ENCODE data around the gene MAP3K19. TPM values are rescaled to one million over a fixed set of nuclear protein-coding genes. Genes with fewer than 3 reads are reported as not detected.

The MAP3K19 gene
- total and polyA plus RNA-seq, 4 donors: 6.2 to 16.0 (median 7.9) TPM

DNA sequence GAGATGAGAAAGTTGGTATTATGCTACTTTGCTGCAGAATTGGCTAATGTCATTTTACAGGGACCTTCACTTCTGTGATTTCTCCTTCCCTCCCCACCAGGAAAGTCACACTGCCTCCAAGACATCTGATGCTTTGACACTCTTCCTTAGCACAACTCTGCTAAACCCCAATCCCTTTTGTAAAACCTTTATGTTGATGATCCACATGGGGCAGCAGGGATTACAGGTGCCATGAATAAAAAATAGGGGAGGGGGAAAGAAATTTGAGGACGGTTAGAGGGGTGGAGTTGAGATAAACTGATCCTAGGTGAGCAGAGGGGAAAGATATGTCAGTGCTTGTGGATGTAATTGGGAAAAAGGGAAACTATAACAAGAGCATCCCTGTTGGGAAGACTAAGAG, 102.3 kb downstream of the MAP3K19 start:
- H3K4me1 ChIP-seq (ENCODE audit: control insufficient read depth, insufficient read depth, low read length): no peaks in the 10 kb centered on the region
- no peak for DNase-seq (ENCODE audit: low read depth in 4 of 6, low spot score in 6 of 6)
- H3K27me3 ChIP-seq (ENCODE audit: control insufficient read depth, insufficient read depth, low read length): no peaks in the 10 kb centered on the region
- no peak overlapping the region for H3K27ac ChIP-seq (ENCODE audit: low read depth, low read length)
- peaks cover 16% of the 10 kb centered on the region for H3K36me3 ChIP-seq (ENCODE audit: control insufficient read depth, insufficient read depth, low read length)
- H3K9me3 ChIP-seq (ENCODE audit: control insufficient read depth, insufficient read depth, low read length): no peaks in the 10 kb centered on the region
- no peak overlapping the region for H3K4me3 ChIP-seq (ENCODE audit: low read depth, low read length)
- WGBS (ENCODE audit: insufficient coverage): 69% methylated on average over 1 of the region's 1 CpG

DNA sequence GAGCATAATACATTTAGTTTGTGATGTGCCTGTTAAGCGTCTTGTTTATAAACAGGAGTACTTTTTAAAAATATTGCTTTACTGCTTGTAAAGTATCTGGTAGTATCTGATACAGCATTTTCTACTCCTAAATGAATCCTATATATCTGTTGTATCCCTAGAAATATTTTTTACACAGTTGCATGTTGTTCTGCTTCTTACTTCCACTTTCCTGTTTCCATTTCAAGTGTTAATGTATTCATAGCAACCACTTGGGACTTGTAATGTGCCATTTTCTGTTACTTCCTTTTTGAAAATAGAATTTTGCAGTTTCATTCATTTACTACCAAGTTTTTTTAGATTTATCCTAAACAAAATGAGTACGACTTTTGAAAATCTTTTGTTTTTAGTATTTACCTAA, 103.7 kb downstream of the MAP3K19 start:
- Histone ChIP-seq H3K4me1 (ENCODE audit: control insufficient read depth, insufficient read depth, low read length) (no peaks in the 10 kb centered on the region), H3K27ac (ENCODE audit: low read depth, low read length) (no peak overlapping the region), H3K36me3 (ENCODE audit: control insufficient read depth, insufficient read depth, low read length) (peaks cover 6% of the 10 kb centered on the region), H3K9me3 (ENCODE audit: control insufficient read depth, insufficient read depth, low read length) (no peaks in the 10 kb centered on the region), H3K27me3 (ENCODE audit: control insufficient read depth, insufficient read depth, low read length) (no peaks in the 10 kb centered on the region), H3K4me3 (ENCODE audit: low read depth, low read length) (no peak overlapping the region)
- no peak for DNase-seq (ENCODE audit: low read depth in 4 of 6, low spot score in 6 of 6)
- no CpG with 5 or more reads among the region's 2 CpGs for WGBS (ENCODE audit: insufficient coverage)

DNA sequence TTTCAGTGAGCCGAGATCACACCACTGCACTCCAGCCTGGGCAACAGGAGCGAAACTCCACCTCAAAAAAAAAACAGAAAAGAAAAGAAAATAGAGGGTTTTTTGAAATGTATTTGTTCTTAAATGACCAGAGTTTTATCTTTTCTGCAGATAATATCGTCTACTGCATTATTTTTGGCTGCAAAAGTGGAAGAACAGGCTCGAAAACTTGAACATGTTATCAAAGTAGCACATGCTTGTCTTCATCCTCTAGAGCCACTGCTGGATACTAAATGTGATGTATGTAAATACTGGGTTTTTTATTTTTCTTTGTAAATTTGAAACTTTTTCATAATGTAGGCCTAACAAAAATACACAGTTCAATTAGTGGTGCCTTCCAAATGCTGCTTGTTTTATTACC, 110.6 kb downstream of the MAP3K19 start:
- WGBS (ENCODE audit: insufficient coverage): no CpG with 5 or more reads among the region's 4 CpGs
- no peak for DNase-seq (ENCODE audit: low read depth in 4 of 6, low spot score in 6 of 6)
- H3K27me3 ChIP-seq (ENCODE audit: control insufficient read depth, insufficient read depth, low read length): no peaks in the 10 kb centered on the region
- peaks cover 4% of the 10 kb centered on the region for H3K36me3 ChIP-seq (ENCODE audit: control insufficient read depth, insufficient read depth, low read length)
- no peaks in the 10 kb centered on the region for H3K4me1 ChIP-seq (ENCODE audit: control insufficient read depth, insufficient read depth, low read length)
- H3K4me3 ChIP-seq (ENCODE audit: low read depth, low read length): no peak overlapping the region
- H3K9me3 ChIP-seq (ENCODE audit: control insufficient read depth, insufficient read depth, low read length): no peaks in the 10 kb centered on the region
- H3K27ac ChIP-seq (ENCODE audit: low read depth, low read length): no peak overlapping the region

DNA sequence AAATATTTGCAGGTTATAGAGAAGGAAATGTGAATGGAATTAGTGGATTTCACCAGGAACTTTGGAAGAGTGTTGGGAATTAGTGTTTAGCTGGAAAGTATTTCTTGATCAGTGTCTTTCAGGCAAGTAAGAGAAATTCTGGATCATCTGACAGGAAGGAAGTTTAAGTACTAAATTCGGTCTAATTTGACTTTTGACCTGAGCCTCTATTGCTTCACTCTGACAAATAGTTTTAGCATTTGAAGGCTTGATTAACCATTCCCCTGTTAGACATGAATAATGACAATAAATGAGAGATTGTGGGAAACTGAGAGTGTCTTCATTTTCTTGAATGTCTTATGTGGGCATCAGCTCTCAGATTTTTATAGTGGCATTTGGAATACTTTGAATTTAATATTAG, 112.6 kb downstream of the MAP3K19 start:
- no peaks in the 10 kb centered on the region for H3K9me3 ChIP-seq (ENCODE audit: control insufficient read depth, insufficient read depth, low read length)
- WGBS (ENCODE audit: insufficient coverage): no CpG with 5 or more reads among the region's 1 CpG
- DNase-seq (ENCODE audit: low read depth in 4 of 6, low spot score in 6 of 6): no peak
- peaks cover 4% of the 10 kb centered on the region for H3K36me3 ChIP-seq (ENCODE audit: control insufficient read depth, insufficient read depth, low read length)
- no peak overlapping the region for H3K4me3 ChIP-seq (ENCODE audit: low read depth, low read length)
- no peak overlapping the region for H3K27ac ChIP-seq (ENCODE audit: low read depth, low read length)
- H3K27me3 ChIP-seq (ENCODE audit: control insufficient read depth, insufficient read depth, low read length): no peaks in the 10 kb centered on the region
- no peaks in the 10 kb centered on the region for H3K4me1 ChIP-seq (ENCODE audit: control insufficient read depth, insufficient read depth, low read length)

DNA sequence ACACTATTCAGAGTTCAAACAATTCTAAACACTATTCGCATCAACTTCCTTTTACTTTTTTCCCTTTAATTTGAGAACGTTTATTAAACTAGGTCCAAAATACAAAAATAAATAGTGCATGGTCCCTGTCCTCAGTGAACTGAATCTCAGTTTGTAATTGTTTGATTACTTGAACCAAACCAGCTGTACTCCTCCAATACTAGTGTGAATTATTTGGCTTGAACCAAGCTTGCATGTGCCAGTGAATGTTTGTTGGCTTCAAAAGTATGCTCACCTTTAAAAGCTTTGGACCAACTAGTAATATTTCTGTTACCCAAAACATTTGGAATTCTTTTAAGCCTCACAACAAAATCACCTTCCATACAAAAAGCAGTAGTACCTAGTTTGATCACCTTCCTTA, 113.1 kb downstream of the MAP3K19 start:
- no CpG with 5 or more reads among the region's 2 CpGs for WGBS (ENCODE audit: insufficient coverage)
- Histone ChIP-seq H3K4me3 (ENCODE audit: low read depth, low read length) (no peak overlapping the region), H3K4me1 (ENCODE audit: control insufficient read depth, insufficient read depth, low read length) (no peaks in the 10 kb centered on the region), H3K27me3 (ENCODE audit: control insufficient read depth, insufficient read depth, low read length) (no peaks in the 10 kb centered on the region), H3K27ac (ENCODE audit: low read depth, low read length) (no peak overlapping the region), H3K9me3 (ENCODE audit: control insufficient read depth, insufficient read depth, low read length) (no peaks in the 10 kb centered on the region), H3K36me3 (ENCODE audit: control insufficient read depth, insufficient read depth, low read length) (peaks cover 4% of the 10 kb centered on the region)
- DNase-seq (ENCODE audit: low read depth in 4 of 6, low spot score in 6 of 6): no peak

DNA sequence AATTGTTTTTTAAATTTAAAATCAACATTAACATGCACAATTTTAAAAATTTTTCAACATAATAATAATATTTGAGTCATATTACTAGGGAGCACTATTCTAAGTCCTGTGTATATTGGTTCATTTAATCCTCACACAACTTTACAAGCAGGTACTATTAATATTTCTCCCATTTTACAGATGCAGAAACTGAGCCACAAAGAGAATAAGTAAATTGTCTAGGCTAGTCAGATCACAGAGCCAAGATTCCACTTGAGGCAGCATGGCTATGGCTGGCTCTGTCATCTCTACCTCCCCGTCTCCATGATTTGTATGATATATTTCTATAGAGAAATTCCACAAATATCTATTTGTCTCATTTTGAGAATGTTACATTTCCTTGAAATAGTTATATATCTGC, 113.5 kb downstream of the MAP3K19 start:
- H3K4me1 ChIP-seq (ENCODE audit: control insufficient read depth, insufficient read depth, low read length): no peaks in the 10 kb centered on the region
- no peaks in the 10 kb centered on the region for H3K9me3 ChIP-seq (ENCODE audit: control insufficient read depth, insufficient read depth, low read length)
- H3K4me3 ChIP-seq (ENCODE audit: low read depth, low read length): no peak overlapping the region
- H3K27me3 ChIP-seq (ENCODE audit: control insufficient read depth, insufficient read depth, low read length): no peaks in the 10 kb centered on the region
- H3K36me3 ChIP-seq (ENCODE audit: control insufficient read depth, insufficient read depth, low read length): peaks cover 4% of the 10 kb centered on the region
- no peak for DNase-seq (ENCODE audit: low read depth in 4 of 6, low spot score in 6 of 6)
- H3K27ac ChIP-seq (ENCODE audit: low read depth, low read length): no peak overlapping the region
- no CpG with 5 or more reads among the region's 1 CpG for WGBS (ENCODE audit: insufficient coverage)

DNA sequence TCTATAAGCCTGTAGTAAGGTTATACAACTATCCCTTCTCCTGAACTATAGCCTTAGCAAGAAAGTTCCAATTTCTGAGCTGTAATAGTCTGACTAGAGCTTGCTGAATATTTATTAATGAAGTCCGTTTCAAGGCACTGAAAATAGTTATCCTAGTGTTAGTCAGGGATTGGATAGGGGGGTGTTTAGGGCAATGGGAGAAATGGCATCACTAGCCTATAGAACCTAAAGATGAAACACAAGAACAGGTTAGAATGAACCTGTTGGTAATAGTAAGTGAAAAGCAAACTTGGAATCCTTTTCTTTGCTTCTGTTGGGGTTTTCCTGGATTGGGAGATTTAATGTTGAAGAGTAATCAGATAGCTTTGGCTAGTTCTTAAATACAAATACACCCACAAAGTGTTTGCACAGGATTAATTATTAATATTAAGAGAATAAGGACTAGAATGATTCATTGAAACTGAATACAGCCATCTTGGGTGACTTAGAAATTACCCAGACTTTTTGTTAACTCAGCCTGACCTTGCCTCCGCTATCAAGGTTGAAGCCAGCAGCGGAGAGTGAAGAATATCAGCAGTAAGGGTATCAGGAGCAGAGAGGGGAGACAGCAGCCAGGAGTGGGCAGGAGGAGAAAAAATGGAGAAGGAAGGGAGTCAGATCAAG, 114.3 kb downstream of the MAP3K19 start:
- DNase-seq (ENCODE audit: low read depth in 4 of 6, low spot score in 6 of 6): no peak
- WGBS (ENCODE audit: insufficient coverage): 90% methylated on average over 2 of the region's 3 CpGs
- H3K4me1 ChIP-seq (ENCODE audit: control insufficient read depth, insufficient read depth, low read length): no peaks in the 10 kb centered on the region
- H3K9me3 ChIP-seq (ENCODE audit: control insufficient read depth, insufficient read depth, low read length): no peaks in the 10 kb centered on the region
- no peak overlapping the region for H3K4me3 ChIP-seq (ENCODE audit: low read depth, low read length)
- no peaks in the 10 kb centered on the region for H3K27me3 ChIP-seq (ENCODE audit: control insufficient read depth, insufficient read depth, low read length)
- H3K36me3 ChIP-seq (ENCODE audit: control insufficient read depth, insufficient read depth, low read length): peaks cover 6% of the 10 kb centered on the region
- no peak overlapping the region for H3K27ac ChIP-seq (ENCODE audit: low read depth, low read length)

DNA sequence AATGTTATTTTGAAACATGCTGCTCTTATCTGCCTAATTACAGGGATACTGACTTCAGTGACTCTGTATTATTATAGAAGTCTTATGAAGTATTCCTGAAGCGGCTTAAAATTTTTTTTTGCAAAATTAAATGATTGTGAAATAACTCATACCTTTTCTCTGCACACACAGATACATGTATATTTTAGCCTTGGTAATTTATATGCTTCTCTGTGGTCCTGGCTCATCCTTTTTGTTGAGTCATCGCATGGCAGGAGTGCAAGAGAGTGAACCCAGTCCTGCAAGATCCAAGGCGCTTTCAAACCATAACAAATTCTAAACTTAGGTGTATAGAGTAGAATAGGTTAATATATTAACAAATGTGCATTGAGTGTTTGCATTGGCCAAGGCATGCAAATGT, 120.1 kb downstream of the MAP3K19 start:
- Histone ChIP-seq H3K27me3 (ENCODE audit: control insufficient read depth, insufficient read depth, low read length) (no peaks in the 10 kb centered on the region), H3K4me3 (ENCODE audit: low read depth, low read length) (no peak overlapping the region), H3K9me3 (ENCODE audit: control insufficient read depth, insufficient read depth, low read length) (no peaks in the 10 kb centered on the region), H3K27ac (ENCODE audit: low read depth, low read length) (no peak overlapping the region), H3K36me3 (ENCODE audit: control insufficient read depth, insufficient read depth, low read length) (peaks cover 8% of the 10 kb centered on the region), H3K4me1 (ENCODE audit: control insufficient read depth, insufficient read depth, low read length) (no peaks in the 10 kb centered on the region)
- no CpG with 5 or more reads among the region's 3 CpGs for WGBS (ENCODE audit: insufficient coverage)
- no peak for DNase-seq (ENCODE audit: low read depth in 4 of 6, low spot score in 6 of 6)

DNA sequence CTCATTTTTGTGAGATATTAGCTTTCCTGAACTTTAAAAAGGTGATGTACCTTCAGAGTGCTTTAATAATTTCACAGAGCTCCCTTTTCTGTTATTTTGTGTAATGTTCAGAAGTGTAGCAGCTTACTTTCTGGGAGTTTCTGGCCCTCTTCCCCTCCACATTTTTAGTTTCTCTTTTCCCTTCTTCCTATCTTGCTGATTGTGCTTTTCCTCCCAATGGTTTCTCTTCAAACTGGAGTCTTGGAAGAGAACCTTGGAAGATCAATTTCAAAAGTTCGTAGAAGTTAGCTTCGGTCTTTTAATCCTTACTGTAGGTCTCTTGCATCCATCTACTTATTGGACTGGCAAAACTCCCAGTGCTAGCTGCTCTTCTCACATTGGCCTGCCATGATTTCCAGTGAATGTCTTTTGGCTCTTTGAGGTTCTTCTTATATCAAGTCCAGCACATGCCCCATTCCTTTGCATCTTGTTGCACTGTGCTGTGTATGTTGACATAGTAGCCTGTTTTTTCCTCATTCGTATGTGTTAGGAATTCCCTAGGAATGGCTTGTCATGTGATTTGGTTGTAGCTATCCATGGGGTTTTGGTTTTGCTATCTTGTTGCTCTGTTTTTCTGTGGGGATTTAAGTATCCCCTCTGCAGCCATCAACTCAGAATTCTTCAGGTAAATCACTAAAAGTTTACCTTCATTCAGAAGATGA, 120.9 kb downstream of the MAP3K19 start:
- H3K36me3 ChIP-seq (ENCODE audit: control insufficient read depth, insufficient read depth, low read length): peaks cover 8% of the 10 kb centered on the region
- no peak overlapping the region for H3K4me3 ChIP-seq (ENCODE audit: low read depth, low read length)
- no peaks in the 10 kb centered on the region for H3K27me3 ChIP-seq (ENCODE audit: control insufficient read depth, insufficient read depth, low read length)
- H3K9me3 ChIP-seq (ENCODE audit: control insufficient read depth, insufficient read depth, low read length): no peaks in the 10 kb centered on the region
- DNase-seq (ENCODE audit: low read depth in 4 of 6, low spot score in 6 of 6): no peak
- 81% methylated on average over 2 of the region's 3 CpGs for WGBS (ENCODE audit: insufficient coverage)
- H3K4me1 ChIP-seq (ENCODE audit: control insufficient read depth, insufficient read depth, low read length): peaks cover 2% of the 10 kb centered on the region
- no peak overlapping the region for H3K27ac ChIP-seq (ENCODE audit: low read depth, low read length)

DNA sequence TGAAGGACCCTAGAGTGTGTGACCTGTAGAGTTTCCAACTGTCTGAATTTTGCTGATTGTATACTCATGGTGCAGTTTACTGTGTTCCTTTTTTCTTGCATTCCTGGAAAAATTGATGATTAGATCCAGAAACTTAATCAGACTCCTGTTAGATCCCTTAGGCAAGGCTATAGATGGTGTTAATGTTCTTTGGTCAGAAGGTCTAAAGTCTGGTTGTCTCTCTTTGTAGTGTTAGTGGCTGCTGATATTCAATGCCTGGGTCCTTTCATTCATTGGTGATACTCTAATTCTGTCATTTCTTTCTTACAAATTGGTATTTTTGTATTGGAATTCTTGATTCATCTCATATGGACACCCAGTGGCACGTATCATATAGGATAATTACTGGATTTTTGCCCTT, 122.3 kb downstream of the MAP3K19 start:
- H3K4me1 ChIP-seq (ENCODE audit: control insufficient read depth, insufficient read depth, low read length): peaks cover 4% of the 10 kb centered on the region

More for the DNA sequence above, 122.3 kb downstream of the MAP3K19 start:
- DNase-seq (ENCODE audit: low read depth in 4 of 6, low spot score in 6 of 6): no peak
- Histone ChIP-seq H3K27me3 (ENCODE audit: control insufficient read depth, insufficient read depth, low read length) (no peaks in the 10 kb centered on the region), H3K27ac (ENCODE audit: low read depth, low read length) (no peak overlapping the region), H3K4me3 (ENCODE audit: low read depth, low read length) (no peak overlapping the region), H3K36me3 (ENCODE audit: control insufficient read depth, insufficient read depth, low read length) (peaks cover 8% of the 10 kb centered on the region), H3K9me3 (ENCODE audit: control insufficient read depth, insufficient read depth, low read length) (no peaks in the 10 kb centered on the region)
- WGBS (ENCODE audit: insufficient coverage): no CpG with 5 or more reads among the region's 1 CpG
